ENCODE data around the gene BMP8B.

Gene BMP8B

DNA sequence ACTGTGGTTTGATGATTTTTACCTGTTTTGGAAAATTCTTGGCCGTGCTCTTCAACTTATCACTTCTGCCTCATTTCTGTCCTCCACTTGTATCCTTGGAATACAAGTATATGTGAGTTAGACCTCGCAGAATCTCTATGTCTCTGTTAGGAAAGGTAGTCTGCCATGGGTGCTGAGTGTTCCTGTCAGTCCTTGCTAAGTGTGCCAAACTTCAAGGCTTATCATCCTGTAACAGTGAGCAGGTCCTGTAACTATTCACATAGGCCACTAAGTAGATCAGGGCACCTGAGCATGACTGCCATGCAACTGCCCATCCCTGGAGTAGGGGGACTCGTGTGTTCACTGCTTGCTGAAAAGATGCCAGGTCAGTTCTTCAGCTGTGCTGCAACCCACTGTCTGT is 24.2 kb upstream of the BMP8B start:
- TF ChIP-seq POLR2A (IDR thresholded peaks at IDR 0.05; ENCODE audit: extremely low read depth, insufficient read length): no peak
- TF ChIP-seq, protein P1, sequence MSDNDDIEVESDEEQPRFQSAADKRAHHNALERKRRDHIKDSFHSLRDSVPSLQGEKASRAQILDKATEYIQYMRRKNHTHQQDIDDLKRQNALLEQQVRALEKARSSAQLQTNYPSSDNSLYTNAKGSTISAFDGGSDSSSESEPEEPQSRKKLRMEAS (IDR thresholded peaks at IDR 0.05; ENCODE audit: low read depth, low read length): no peak
- H3K4me3 ChIP-seq (ENCODE audit: low read depth, low read length): no peak overlapping the region
- no peak for DNase-seq (ENCODE audit: low read depth)

DNA sequence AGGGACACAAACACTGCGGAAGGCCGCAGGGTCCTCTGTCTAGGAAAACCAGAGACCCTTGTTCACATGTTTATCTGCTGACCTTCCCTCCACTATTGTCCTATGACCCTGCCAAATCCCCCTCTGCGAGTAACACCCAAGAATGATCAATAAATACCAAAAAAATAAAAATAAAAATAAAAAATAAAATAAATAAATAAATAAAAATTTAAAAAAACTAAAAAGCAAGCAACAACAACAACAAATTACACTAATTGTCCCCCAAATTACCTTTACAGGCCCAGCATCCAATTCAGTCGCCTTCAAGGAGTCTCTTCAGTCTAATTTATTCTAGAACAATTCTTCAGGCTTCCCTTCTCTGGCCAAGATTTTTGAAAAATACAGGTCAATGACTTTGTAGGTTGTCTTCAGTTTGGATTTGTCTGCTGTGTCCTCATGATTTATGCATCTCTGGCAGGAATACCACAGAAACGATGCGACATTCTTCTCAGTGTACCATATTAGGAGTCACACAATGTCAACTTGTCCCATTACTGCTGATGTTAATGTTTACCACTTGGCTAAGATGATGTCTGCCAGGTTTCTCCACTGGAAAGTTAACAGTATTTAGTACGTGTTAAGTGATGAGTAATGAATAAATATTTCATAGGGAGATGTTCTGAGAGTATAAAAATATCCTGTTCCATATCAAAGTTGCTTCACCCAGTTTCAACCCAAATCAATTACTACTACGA is 20.3 kb upstream of the BMP8B start:
- TF ChIP-seq, protein P2, sequence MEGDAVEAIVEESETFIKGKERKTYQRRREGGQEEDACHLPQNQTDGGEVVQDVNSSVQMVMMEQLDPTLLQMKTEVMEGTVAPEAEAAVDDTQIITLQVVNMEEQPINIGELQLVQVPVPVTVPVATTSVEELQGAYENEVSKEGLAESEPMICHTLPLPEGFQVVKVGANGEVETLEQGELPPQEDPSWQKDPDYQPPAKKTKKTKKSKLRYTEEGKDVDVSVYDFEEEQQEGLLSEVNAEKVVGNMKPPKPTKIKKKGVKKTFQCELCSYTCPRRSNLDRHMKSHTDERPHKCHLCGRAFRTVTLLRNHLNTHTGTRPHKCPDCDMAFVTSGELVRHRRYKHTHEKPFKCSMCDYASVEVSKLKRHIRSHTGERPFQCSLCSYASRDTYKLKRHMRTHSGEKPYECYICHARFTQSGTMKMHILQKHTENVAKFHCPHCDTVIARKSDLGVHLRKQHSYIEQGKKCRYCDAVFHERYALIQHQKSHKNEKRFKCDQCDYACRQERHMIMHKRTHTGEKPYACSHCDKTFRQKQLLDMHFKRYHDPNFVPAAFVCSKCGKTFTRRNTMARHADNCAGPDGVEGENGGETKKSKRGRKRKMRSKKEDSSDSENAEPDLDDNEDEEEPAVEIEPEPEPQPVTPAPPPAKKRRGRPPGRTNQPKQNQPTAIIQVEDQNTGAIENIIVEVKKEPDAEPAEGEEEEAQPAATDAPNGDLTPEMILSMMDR (IDR thresholded peaks at IDR 0.05; ENCODE audit: low read depth, low read length): no peak
- TF ChIP-seq, protein P1 (IDR thresholded peaks at IDR 0.05; ENCODE audit: low read depth, low read length): no peak
- TF ChIP-seq MYC (IDR thresholded peaks at IDR 0.05; ENCODE audit: low read depth, low read length) (no peak), POLR2A (IDR thresholded peaks at IDR 0.05; ENCODE audit: extremely low read depth, insufficient read length) (no peak)
- DNase-seq (ENCODE audit: low read depth): no peak
- no peak overlapping the region for H3K4me3 ChIP-seq (ENCODE audit: low read depth, low read length)

DNA sequence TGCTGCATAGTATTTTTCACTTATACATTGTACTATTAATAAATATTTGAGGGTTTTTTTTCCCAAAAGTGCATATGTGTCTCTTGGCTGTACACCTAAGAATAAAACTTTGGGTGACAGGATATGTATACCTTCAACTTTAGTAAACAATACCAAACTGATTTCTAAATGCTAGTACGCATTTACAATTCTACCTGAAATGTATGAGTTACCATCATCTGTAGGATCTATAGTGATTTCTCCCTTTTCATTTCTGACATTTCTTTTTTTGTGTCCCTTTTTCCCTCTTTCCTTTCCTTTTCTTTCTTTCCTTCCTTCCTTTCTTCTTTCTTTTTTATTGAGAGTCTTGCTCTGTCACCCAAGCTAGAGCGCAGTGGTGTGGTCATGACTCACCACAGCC is 16.7 kb upstream of the BMP8B start:
- TF ChIP-seq MYC (IDR thresholded peaks at IDR 0.05; ENCODE audit: low read depth, low read length) (no peak), POLR2A (IDR thresholded peaks at IDR 0.05; ENCODE audit: extremely low read depth, insufficient read length) (no peak)
- TF ChIP-seq, protein P1 (IDR thresholded peaks at IDR 0.05; ENCODE audit: low read depth, low read length): no peak
- TF ChIP-seq, protein P2 (IDR thresholded peaks at IDR 0.05; ENCODE audit: low read depth, low read length): no peak
- no peak for DNase-seq (ENCODE audit: low read depth)
- no peak overlapping the region for H3K4me3 ChIP-seq (ENCODE audit: low read depth, low read length)

DNA sequence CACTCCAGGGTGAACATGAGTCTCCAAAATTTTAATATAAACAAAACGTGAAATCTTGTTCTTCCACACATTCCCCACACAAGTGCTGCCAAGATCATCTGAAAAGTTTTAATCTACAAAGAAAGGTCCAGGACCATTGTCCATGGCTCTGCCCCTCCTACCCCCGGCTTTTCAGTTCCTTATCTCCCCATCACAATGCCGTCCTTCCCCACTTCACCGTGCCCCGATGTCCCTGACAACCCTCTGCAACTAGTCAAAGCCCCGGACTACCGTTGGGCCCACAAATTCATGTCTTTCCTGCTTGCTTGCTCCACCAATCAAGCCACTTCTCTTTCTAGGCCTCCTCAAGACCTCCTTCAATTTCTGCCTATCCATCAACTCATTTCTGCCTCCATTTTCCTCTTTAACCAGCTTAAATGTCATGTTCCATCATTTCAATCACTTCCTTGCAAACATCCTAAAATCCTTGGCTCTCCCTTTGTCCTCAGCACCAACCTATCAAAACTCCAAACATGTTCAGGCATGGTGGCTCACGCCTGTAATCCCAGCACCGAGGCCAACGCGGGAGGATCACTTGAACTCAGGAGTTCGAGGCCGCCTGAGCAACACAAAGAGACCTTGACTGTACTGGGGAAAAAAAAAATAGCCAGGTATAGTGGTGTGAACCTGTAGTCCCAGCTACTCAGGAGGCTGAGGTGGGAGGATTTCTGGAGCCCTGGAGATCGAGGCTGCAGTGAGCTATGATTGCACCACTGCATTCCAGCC is 14.0 kb upstream of the BMP8B start:
- no peak overlapping the region for H3K4me3 ChIP-seq (ENCODE audit: low read depth, low read length)
- DNase-seq (ENCODE audit: low read depth): no peak
- TF ChIP-seq MYC (IDR thresholded peaks at IDR 0.05; ENCODE audit: low read depth, low read length): no peak
- TF ChIP-seq, protein P2 (IDR thresholded peaks at IDR 0.05; ENCODE audit: low read depth, low read length): no peak
- TF ChIP-seq, protein P1 (IDR thresholded peaks at IDR 0.05; ENCODE audit: low read depth, low read length): no peak
- no peak for TF ChIP-seq POLR2A (IDR thresholded peaks at IDR 0.05; ENCODE audit: extremely low read depth, insufficient read length)

DNA sequence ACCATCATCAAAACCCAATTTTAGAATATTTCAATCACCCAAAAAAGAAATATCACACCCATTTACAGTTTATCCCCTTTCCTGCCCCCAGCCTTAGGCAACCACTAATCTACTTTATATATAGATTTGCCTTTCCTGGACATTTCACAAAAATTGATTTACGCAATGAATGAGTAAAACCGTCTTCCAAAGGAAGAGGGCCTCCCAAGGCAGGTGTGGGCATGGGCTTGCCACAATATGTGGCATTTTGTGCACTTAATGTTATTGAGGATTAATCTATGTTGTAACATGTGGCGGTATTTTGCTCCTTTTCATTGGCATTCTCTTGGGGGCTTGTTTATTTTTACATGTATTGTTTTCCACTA is 11.8 kb upstream of the BMP8B start:
- DNase-seq (ENCODE audit: low read depth): peak; percentile 78

More for the DNA sequence above, 11.8 kb upstream of the BMP8B start:
- no peak overlapping the region for H3K4me3 ChIP-seq (ENCODE audit: low read depth, low read length)
- TF ChIP-seq POLR2A (IDR thresholded peaks at IDR 0.05; ENCODE audit: extremely low read depth, insufficient read length) (no peak), MYC (IDR thresholded peaks at IDR 0.05; ENCODE audit: low read depth, low read length) (no peak)
- TF ChIP-seq, protein P1 (IDR thresholded peaks at IDR 0.05; ENCODE audit: low read depth, low read length): no peak
- TF ChIP-seq, protein P2 (IDR thresholded peaks at IDR 0.05; ENCODE audit: low read depth, low read length): no peak
